Loucy (cell line): ENCODE data around the gene LRP1-AS.

Source experiments
- H2AFZ ChIP-seq: fragments of 200-600 bp; sonication (generic); 2 replicates; pipeline ENCODE4 v1.6.0; 2016; ENCODE audit warnings: antibody characterized with exemption, mild to moderate bottlenecking, low read length, moderate library complexity
- H3F3A ChIP-seq: fragments of 200-600 bp; 2 replicates; pipeline ENCODE4 v1.6.0; 2016; ENCODE audit warnings: antibody characterized with exemption, low read depth, mild to moderate bottlenecking
- H3K27me3 ChIP-seq: fragments of 200-600 bp; sonication (generic); 2 replicates; pipeline ENCODE4 v1.6.1; 2014; ENCODE audit warnings: low read length, mild to moderate bottlenecking; ENCODE audit not compliant: insufficient read depth, poor library complexity, severe bottlenecking
- H3K36me3 ChIP-seq: fragments of 200-600 bp; sonication (generic); 2 replicates; pipeline ENCODE4 v1.6.1; 2016; ENCODE audit warnings: low read length; ENCODE audit not compliant: insufficient read depth
- H3K4me1 ChIP-seq: fragments of 200-600 bp; sonication (generic); 2 replicates; pipeline ENCODE4 v1.5.1; 2014; ENCODE audit warnings: low read length, mild to moderate bottlenecking; ENCODE audit not compliant: insufficient read depth, poor library complexity, severe bottlenecking
- H3K4me2 ChIP-seq: fragments of 200-600 bp; sonication (generic); 2 replicates; pipeline ENCODE4 v1.6.0; 2014; ENCODE audit warnings: antibody characterized with exemption, low read length, low read depth, mild to moderate bottlenecking; ENCODE audit not compliant: poor library complexity, severe bottlenecking
- H3K4me3 ChIP-seq: fragments of 200-600 bp; sonication (generic); 2 replicates; pipeline ENCODE4 v1.5.1; 2014; ENCODE audit warnings: low read length, mild to moderate bottlenecking, mixed read lengths; ENCODE audit not compliant: poor library complexity, severe bottlenecking
- H3K79me2 ChIP-seq: fragments of 200-600 bp; sonication (generic); 2 replicates; pipeline ENCODE4 v1.6.1; 2014; ENCODE audit warnings: low read length; ENCODE audit not compliant: insufficient read depth
- H3K9ac ChIP-seq: fragments of 200-600 bp; sonication (generic); 2 replicates; pipeline ENCODE4 v1.6.0; 2014; ENCODE audit warnings: mild to moderate bottlenecking, low read depth, low read length, moderate library complexity; ENCODE audit not compliant: poor library complexity, severe bottlenecking
- H3K9me2 ChIP-seq: fragments of 200-600 bp; sonication (generic); replicated peaks from 2 replicates; pipeline ENCODE4 v1.6.1; 2016; ENCODE audit warnings: low read depth, low read length, mixed read lengths
- H3K9me3 ChIP-seq: fragments of 200-600 bp; sonication (generic); 2 replicates; pipeline ENCODE4 v1.6.1; 2014; ENCODE audit warnings: mild to moderate bottlenecking, antibody characterized with exemption, low read length, low read depth; ENCODE audit not compliant: insufficient read depth
- H4K20me1 ChIP-seq: fragments of 200-600 bp; sonication (generic); 2 replicates; pipeline ENCODE4 v1.6.0; 2014; ENCODE audit warnings: antibody characterized with exemption, low read length, mild to moderate bottlenecking; ENCODE audit not compliant: insufficient read depth, poor library complexity, severe bottlenecking
- EZH2phosphoT487 ChIP-seq: fragments of 200-600 bp; IDR thresholded peaks from 2 replicates; pipeline ENCODE4 v1.6.1; 2018; ENCODE audit warnings: antibody characterized with exemption, mild to moderate bottlenecking, moderate library complexity, borderline replicate concordance
- TF ChIP-seq, protein P1 (sequence below): fragments of 200-600 bp; sonication (generic); conservative IDR thresholded peaks from 2 replicates; pipeline ENCODE4 v1.5.1; 2014; ENCODE audit warnings: mild to moderate bottlenecking, antibody characterized with exemption, low read length

Gene LRP1-AS

DNA sequence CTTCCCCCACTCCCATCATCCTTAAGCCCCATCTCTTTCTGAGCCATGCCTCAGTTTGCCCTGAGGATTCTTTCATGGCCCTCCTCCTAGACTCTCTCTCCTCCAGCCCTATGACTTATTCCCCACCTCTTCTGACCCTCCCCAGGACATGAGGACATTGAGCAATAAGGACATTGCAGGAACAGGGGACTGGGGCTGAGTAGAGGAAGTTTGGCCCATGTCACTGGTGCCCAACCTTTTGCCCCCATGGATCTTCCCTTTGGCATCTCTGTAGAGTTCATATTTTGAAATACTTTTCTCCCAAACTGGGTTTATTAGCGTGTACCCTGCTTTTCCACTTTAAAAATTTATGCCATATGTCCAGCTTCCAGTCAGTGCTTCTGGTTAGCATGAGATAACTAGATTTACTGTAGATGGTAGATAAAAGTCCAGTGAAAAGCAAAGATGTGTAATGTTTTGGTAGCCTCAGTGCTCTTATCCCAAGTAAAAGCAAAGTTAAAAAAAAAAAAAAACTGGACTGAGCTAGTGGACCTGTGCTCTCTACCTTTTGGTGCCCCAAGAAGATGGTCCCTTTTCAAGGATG is 6.1 kb upstream of the LRP1-AS start:
- Histone ChIP-seq H3K9ac (no peak overlapping the region), H3F3A (no peaks in the 10 kb centered on the region), H4K20me1 (no peaks in the 10 kb centered on the region), H3K27me3 (no peaks in the 10 kb centered on the region), H3K4me3 (no peak overlapping the region), H3K4me1 (peaks cover 10% of the 10 kb centered on the region), H2AFZ (no peak overlapping the region), H3K79me2 (no peaks in the 10 kb centered on the region), H3K9me3 (no peaks in the 10 kb centered on the region), H3K36me3 (no peaks in the 10 kb centered on the region), H3K4me2 (no peak overlapping the region), H3K9me2 (no peaks in the 10 kb centered on the region)
- TF ChIP-seq EZH2phosphoT487, result no peak
- TF ChIP-seq, protein P1, sequence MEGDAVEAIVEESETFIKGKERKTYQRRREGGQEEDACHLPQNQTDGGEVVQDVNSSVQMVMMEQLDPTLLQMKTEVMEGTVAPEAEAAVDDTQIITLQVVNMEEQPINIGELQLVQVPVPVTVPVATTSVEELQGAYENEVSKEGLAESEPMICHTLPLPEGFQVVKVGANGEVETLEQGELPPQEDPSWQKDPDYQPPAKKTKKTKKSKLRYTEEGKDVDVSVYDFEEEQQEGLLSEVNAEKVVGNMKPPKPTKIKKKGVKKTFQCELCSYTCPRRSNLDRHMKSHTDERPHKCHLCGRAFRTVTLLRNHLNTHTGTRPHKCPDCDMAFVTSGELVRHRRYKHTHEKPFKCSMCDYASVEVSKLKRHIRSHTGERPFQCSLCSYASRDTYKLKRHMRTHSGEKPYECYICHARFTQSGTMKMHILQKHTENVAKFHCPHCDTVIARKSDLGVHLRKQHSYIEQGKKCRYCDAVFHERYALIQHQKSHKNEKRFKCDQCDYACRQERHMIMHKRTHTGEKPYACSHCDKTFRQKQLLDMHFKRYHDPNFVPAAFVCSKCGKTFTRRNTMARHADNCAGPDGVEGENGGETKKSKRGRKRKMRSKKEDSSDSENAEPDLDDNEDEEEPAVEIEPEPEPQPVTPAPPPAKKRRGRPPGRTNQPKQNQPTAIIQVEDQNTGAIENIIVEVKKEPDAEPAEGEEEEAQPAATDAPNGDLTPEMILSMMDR, result no peak

DNA sequence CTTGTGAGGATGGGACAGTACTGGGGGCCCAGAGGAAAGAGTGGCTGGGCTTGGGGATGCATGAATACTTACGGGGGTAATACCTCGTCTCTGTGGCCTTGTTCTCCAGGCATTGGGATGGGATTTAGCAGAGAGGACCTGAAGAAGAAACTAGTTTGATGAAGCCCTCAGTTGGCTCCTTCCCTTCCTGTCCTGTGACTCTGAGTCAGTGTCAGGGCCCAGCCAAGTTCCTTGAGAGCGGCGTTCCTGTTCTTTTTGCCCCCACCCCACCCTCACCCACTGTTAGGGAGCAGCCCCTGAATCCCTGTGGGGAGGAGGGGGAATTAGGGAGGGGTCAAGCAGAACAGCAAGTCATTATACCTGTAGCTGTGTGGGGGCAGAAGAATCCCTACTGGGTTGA is 5.2 kb upstream of the LRP1-AS start:
- Histone ChIP-seq H4K20me1 (no peaks in the 10 kb centered on the region), H3K4me2 (no peak overlapping the region), H3K79me2 (no peaks in the 10 kb centered on the region), H3K27me3 (no peaks in the 10 kb centered on the region), H3F3A (no peaks in the 10 kb centered on the region), H3K9ac (no peak overlapping the region), H3K4me1 (peaks cover 5% of the 10 kb centered on the region), H3K4me3 (no peak overlapping the region), H3K9me3 (no peaks in the 10 kb centered on the region), H3K36me3 (no peaks in the 10 kb centered on the region), H2AFZ (no peak overlapping the region), H3K9me2 (no peaks in the 10 kb centered on the region)
- TF ChIP-seq, protein P1, result no peak
- no peak for TF ChIP-seq EZH2phosphoT487

DNA sequence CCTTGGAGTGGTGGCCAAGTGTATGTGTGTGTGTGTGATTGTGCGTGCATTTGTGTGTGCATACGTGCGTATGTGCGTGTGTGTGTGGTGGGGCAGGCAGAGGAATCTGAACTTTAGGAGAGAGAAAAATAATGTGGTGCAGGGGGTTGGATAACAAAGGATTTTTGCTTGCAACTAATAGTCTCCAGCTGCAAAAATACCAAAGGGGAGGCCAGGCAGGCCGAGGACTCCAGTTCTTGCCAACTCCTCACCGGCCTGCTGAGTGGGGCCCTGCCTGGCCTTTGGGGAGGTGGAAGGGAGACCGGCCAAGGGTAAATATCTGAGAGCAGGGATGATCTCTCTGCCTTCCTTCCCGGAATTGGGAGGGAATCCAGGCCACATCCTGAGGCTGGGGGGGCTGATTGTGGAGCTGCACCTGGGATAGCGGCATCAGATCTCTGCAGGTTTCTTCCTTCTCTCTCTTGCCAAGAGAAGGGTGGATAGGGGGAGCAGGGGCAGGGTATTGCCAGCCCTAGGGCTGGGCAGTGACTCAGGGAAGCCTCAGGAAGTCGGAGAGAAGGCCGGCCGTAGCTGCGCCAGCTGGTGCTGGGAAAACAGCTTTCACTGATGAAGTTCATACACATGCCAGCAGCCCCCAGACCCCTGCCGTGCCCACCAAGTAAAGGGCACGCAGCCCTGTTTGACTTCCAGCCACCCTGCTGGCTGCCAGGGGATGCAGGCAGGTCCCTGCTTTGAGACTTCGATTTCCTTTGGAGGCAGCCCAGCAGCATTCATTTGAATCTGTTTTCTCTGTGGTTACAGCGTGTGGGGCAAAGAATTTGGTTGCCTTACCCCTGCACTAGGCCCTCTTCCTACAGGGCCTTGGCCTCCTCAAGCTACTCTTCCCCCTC is 4.6 kb upstream of the LRP1-AS start:
- H3K36me3 ChIP-seq, result no peaks in the 10 kb centered on the region
- H3K4me3 ChIP-seq, result no peak overlapping the region
- no peaks in the 10 kb centered on the region for H3K9me3 ChIP-seq
- no peaks in the 10 kb centered on the region for H3K27me3 ChIP-seq
- no peak overlapping the region for H3K4me2 ChIP-seq
- no peaks in the 10 kb centered on the region for H3F3A ChIP-seq
- H3K9ac ChIP-seq, result no peak overlapping the region
- no peak overlapping the region for H2AFZ ChIP-seq
- H3K79me2 ChIP-seq, result no peaks in the 10 kb centered on the region
- no peak for TF ChIP-seq EZH2phosphoT487
- TF ChIP-seq, protein P1, result no peak
- H4K20me1 ChIP-seq, result no peaks in the 10 kb centered on the region
- peaks cover 9% of the 10 kb centered on the region for H3K4me1 ChIP-seq
- H3K9me2 ChIP-seq, result no peaks in the 10 kb centered on the region
